Measurements from ENCODE around the gene NAV1. TPM values are rescaled to one million over a fixed set of nuclear protein-coding genes. Genes with fewer than 3 reads are reported as not detected.

The NAV1 gene
- total and polyA plus RNA-seq, 10 donors, result 1.1 to 37.2 (median 20.3) TPM

DNA sequence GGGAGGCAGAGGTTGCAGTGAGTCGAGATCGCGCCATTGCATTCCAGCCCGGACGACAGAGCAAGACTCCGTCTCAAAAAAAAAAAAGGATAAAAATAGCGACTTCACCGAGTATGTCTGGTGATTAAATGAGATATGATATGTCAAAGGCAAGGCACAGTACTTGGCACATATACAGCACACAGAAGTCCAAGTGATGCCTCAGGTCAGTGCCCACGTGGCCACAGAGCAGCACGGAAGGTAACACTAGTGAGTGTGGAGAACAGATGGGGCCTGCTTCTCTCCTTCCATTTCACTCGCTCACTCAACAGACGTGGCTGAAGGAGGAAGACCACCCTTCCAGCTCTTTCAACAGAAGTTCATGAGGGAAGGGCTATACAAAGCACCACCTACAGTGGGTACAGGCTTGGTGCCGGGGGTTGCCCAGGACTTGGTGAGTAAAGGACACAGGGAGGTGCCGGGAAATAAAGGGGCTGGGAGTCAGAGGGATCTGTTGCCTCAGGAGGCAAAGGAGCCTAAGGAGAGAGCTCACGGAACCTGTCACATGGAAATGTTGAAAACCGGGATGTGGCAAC, 40.9 kb upstream of the NAV1 start:
- peak overlapping the region in 5 of 8 donors; percentile 3 to 93 (median 89) for H3K27ac ChIP-seq
- H3K27me3 ChIP-seq (replicated peaks in 1 of 7), result no peaks in the 10 kb centered on the region
- intact Hi-C loops (cut with DNase I; ENCODE audit: low total_unique reads), result no loop called here
- WGBS, 5 donors, result 87 to 95% (median 89%) methylated on average over 16 of the region's 16 CpGs
- H3K9me3 ChIP-seq, result no peaks in the 10 kb centered on the region
- peaks cover 0 to 83% (median 36%) of the 10 kb centered on the region in 6 donors for H3K4me1 ChIP-seq
- H3K36me3 ChIP-seq, result peaks cover 0 to 83% (median 30%) of the 10 kb centered on the region in 6 donors
- TF ChIP-seq POLR2A (IDR thresholded peaks at IDR 0.05) (no peak), POLR2AphosphoS5 (IDR thresholded peaks at IDR 0.05) (peak in 1 of 3 donors; percentile 24)
- TF ChIP-seq, protein P1, sequence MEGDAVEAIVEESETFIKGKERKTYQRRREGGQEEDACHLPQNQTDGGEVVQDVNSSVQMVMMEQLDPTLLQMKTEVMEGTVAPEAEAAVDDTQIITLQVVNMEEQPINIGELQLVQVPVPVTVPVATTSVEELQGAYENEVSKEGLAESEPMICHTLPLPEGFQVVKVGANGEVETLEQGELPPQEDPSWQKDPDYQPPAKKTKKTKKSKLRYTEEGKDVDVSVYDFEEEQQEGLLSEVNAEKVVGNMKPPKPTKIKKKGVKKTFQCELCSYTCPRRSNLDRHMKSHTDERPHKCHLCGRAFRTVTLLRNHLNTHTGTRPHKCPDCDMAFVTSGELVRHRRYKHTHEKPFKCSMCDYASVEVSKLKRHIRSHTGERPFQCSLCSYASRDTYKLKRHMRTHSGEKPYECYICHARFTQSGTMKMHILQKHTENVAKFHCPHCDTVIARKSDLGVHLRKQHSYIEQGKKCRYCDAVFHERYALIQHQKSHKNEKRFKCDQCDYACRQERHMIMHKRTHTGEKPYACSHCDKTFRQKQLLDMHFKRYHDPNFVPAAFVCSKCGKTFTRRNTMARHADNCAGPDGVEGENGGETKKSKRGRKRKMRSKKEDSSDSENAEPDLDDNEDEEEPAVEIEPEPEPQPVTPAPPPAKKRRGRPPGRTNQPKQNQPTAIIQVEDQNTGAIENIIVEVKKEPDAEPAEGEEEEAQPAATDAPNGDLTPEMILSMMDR (IDR thresholded peaks at IDR 0.05 in 8 of 11, conservative IDR thresholded peaks at IDR 0.05 in 3 of 11), result no peak
- no peak overlapping the region for H3K4me3 ChIP-seq
- no peak for DNase-seq

DNA sequence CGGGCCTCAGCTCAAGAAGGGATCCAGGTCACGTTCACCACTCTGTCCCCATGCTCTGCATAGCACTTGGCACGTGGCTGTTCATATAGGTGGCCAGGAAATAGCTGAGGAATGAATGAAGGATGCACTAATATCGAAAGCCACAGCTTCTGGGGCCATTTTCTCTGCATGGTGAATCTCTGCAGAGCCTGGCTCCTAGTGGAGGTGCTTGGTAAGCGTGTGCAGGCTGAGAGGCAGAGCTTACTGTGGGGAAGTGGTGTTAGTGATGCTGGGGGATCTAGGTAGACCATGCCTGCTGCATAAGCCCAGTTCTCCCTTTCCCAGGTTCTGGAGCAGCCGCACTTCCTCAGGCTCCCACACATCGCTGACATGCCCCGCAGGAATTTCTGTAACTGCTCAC, 40.3 kb upstream of the NAV1 start:
- Histone ChIP-seq H3K36me3 (peaks cover 0 to 77% (median 25%) of the 10 kb centered on the region in 6 donors), H3K4me1 (peaks cover 0 to 85% (median 37%) of the 10 kb centered on the region in 6 donors), H3K9me3 (no peaks in the 10 kb centered on the region), H3K4me3 (no peak overlapping the region), H3K27ac (peak overlapping the region in 6 of 8 donors; percentile 1 to 93 (median 59)), H3K27me3 (replicated peaks in 1 of 7) (no peaks in the 10 kb centered on the region)
- no peak for DNase-seq
- 77 to 94% (median 91%) methylated on average over 8 of the region's 8 CpGs for WGBS, 5 donors
- intact Hi-C loops (cut with DNase I; ENCODE audit: low total_unique reads), result no loop called here
- TF ChIP-seq POLR2A (IDR thresholded peaks at IDR 0.05) (no peak), POLR2AphosphoS5 (IDR thresholded peaks at IDR 0.05) (no peak)
- TF ChIP-seq, protein P1 (IDR thresholded peaks at IDR 0.05 in 8 of 11, conservative IDR thresholded peaks at IDR 0.05 in 3 of 11), result no peak

DNA sequence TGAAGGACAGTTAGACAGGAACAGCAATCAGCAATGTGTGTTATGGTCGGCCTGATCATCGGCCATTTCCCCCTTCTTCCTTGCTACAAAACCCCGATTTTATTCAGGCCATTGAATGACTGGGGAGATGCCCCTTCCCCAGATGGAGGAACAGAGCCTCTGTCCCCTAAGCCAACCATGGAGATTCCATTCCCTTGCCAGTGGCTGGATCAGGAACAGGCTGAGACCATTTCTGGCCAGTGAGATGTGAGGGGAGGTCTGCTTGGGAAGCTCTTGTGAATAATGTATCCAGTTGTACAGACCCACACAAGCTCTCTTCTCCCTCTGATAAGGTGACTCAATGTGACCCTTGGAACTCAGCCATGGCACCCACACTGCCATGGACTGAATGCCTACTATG, 39.7 kb upstream of the NAV1 start:
- intact Hi-C loops (cut with DNase I; ENCODE audit: low total_unique reads), result no loop called here

More for the DNA sequence above, 39.7 kb upstream of the NAV1 start:
- no peak for TF ChIP-seq POLR2A (IDR thresholded peaks at IDR 0.05)
- TF ChIP-seq, protein P1 (IDR thresholded peaks at IDR 0.05 in 8 of 11, conservative IDR thresholded peaks at IDR 0.05 in 3 of 11), result no peak
- no peak for TF ChIP-seq POLR2AphosphoS5 (IDR thresholded peaks at IDR 0.05)
- Histone ChIP-seq H3K36me3 (peaks cover 0 to 71% (median 20%) of the 10 kb centered on the region in 6 donors), H3K27me3 (replicated peaks in 1 of 7) (no peaks in the 10 kb centered on the region), H3K4me1 (peaks cover 0 to 85% (median 35%) of the 10 kb centered on the region in 6 donors), H3K9me3 (no peaks in the 10 kb centered on the region), H3K4me3 (no peak overlapping the region), H3K27ac (peak overlapping the region in 7 of 8 donors; percentile 1 to 93 (median 66))
- WGBS, 5 donors, result 82 to 97% (median 89%) methylated on average over 3 of the region's 3 CpGs
- DNase-seq, result no peak

All from spleen (tissue), 11 donors.